ENCODE data around the gene SIRT3. TPM values are rescaled to one million over a fixed set of nuclear protein-coding genes. Genes with fewer than 3 reads are reported as not detected.

Gene SIRT3
- total RNA-seq, 1 experiment from 2014 or later: 37.5 TPM

DNA sequence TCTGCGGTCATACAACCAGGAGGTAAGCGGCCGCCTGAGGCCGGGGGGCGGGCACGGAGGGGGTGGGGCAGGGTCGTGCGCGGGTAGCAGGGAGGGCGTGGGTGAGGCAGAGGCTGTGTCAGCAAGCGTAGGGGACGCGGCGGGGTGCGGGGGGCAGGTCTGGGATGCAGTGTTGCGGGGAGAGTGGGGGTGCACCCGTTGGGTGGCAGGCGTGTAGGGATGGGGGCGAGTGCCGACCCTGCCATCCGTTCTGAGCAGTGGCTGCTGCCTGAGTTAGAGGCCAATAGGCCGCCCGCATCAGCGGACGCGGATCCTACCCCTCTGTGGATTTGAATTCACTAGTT is 27.3 kb downstream of the SIRT3 start:
- peak; percentile 5 for ATAC-seq
- intact Hi-C loops (cut with micrococcal nuclease; ENCODE audit: unreplicated experiment): no loop called here
- TF ChIP-seq, protein P1, sequence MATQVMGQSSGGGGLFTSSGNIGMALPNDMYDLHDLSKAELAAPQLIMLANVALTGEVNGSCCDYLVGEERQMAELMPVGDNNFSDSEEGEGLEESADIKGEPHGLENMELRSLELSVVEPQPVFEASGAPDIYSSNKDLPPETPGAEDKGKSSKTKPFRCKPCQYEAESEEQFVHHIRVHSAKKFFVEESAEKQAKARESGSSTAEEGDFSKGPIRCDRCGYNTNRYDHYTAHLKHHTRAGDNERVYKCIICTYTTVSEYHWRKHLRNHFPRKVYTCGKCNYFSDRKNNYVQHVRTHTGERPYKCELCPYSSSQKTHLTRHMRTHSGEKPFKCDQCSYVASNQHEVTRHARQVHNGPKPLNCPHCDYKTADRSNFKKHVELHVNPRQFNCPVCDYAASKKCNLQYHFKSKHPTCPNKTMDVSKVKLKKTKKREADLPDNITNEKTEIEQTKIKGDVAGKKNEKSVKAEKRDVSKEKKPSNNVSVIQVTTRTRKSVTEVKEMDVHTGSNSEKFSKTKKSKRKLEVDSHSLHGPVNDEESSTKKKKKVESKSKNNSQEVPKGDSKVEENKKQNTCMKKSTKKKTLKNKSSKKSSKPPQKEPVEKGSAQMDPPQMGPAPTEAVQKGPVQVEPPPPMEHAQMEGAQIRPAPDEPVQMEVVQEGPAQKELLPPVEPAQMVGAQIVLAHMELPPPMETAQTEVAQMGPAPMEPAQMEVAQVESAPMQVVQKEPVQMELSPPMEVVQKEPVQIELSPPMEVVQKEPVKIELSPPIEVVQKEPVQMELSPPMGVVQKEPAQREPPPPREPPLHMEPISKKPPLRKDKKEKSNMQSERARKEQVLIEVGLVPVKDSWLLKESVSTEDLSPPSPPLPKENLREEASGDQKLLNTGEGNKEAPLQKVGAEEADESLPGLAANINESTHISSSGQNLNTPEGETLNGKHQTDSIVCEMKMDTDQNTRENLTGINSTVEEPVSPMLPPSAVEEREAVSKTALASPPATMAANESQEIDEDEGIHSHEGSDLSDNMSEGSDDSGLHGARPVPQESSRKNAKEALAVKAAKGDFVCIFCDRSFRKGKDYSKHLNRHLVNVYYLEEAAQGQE (IDR thresholded peaks at IDR 0.05; ENCODE audit: insufficient read depth in 1 of 2, low read depth in 2 of 2, low read length in 1 of 2): no peak
- TF ChIP-seq, protein P2, sequence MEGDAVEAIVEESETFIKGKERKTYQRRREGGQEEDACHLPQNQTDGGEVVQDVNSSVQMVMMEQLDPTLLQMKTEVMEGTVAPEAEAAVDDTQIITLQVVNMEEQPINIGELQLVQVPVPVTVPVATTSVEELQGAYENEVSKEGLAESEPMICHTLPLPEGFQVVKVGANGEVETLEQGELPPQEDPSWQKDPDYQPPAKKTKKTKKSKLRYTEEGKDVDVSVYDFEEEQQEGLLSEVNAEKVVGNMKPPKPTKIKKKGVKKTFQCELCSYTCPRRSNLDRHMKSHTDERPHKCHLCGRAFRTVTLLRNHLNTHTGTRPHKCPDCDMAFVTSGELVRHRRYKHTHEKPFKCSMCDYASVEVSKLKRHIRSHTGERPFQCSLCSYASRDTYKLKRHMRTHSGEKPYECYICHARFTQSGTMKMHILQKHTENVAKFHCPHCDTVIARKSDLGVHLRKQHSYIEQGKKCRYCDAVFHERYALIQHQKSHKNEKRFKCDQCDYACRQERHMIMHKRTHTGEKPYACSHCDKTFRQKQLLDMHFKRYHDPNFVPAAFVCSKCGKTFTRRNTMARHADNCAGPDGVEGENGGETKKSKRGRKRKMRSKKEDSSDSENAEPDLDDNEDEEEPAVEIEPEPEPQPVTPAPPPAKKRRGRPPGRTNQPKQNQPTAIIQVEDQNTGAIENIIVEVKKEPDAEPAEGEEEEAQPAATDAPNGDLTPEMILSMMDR (IDR thresholded peaks at IDR 0.05): no peak
- TF ChIP-seq SIN3A (IDR thresholded peaks at IDR 0.05; ENCODE audit: borderline replicate concordance, insufficient read depth, low read depth, low read length): no peak
- no peak for TF ChIP-seq POLR2AphosphoS5 (IDR thresholded peaks at IDR 0.05; ENCODE audit: low read depth, low read length)
- TF ChIP-seq TCF7L2 (IDR thresholded peaks at IDR 0.05; ENCODE audit: low read depth, low read length): no peak
- Histone ChIP-seq H3K27me3 (ENCODE audit: control insufficient read depth, insufficient read depth, low read length) (no peaks in the 10 kb centered on the region), H3K36me3 (ENCODE audit: control insufficient read depth, insufficient read depth, low read length) (peaks cover 32% of the 10 kb centered on the region), H3K9me3 (ENCODE audit: control insufficient read depth, insufficient read depth, low read depth, low read length) (no peaks in the 10 kb centered on the region), H3K27ac (ENCODE audit: low read length) (peak overlapping the region; percentile 100), H3K4me1 (ENCODE audit: control insufficient read depth, insufficient read depth, low read length) (peaks cover 33% of the 10 kb centered on the region), H3K4me3 (ENCODE audit: low read depth in 2 of 2, low read length in 2 of 2) (peak overlapping the region; percentile 99 to 100)
- ChIA-PET CTCF (no interaction called here), POLR2A (no interaction called here)
- BruUV-seq (replicated peaks): no TSS peak
- in situ Hi-C loops (cut with HindIII; ENCODE audit: low pct_unique_long_range_greater_than_20kb, low sequenced_read_pairs): no loop called here
- DNase-seq (ENCODE audit: low read depth, low spot score): no peak

DNA sequence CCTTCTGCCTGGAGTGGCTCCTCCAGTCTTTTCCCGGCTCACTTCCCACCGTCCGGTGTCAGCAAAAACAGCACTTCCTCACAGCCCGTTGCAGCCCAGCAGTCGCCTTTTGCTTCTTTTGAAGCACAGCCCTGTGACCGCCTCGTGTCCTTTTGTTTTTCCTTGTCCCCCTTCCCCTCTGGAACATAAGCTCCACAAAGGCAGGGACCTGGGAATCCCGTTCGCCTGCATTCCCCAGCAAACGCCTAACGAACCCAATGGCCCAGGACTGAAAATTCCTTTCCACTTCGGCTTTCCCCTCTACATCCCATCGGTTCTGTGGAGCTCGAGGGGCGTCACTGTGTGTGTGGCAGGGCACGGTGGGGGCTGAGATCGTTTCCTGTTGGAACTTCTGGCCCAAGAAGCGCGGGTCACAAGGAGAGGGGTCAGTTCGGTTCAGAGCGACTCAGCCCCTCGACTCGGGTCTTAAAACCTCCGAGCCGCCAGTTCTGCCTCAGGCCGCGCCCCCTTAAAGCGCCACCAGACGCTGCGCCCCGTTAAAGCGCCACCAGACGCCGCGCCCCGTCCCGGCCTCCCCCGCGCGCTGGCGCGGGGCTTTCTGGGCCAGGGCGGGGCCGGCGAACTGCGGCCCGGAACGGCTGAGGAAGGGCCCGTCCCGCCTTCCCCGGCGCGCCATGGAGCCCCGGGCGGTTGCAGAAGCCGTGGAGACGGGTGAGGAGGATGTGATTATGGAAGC is 27.8 kb downstream of the SIRT3 start:
- peaks cover 32% of the 10 kb centered on the region for H3K36me3 ChIP-seq (ENCODE audit: control insufficient read depth, insufficient read depth, low read length)
- no peaks in the 10 kb centered on the region for H3K27me3 ChIP-seq (ENCODE audit: control insufficient read depth, insufficient read depth, low read length)
- POLR2A ChIA-PET: interaction anchor here (0.6 kb wide), 1 partner anchor 155 kb away, joined by 10 read pairs; no protein-coding TSS in a partner anchor
- no TSS peak for BruUV-seq (replicated peaks)
- CTCF ChIA-PET: no interaction called here
- H3K9me3 ChIP-seq (ENCODE audit: control insufficient read depth, insufficient read depth, low read depth, low read length): no peaks in the 10 kb centered on the region
- peak overlapping the region; percentile 100 for H3K27ac ChIP-seq (ENCODE audit: low read length)
- ATAC-seq (peak; percentile 83), DNase-seq (ENCODE audit: low read depth, low spot score) (no peak)
- peaks cover 33% of the 10 kb centered on the region for H3K4me1 ChIP-seq (ENCODE audit: control insufficient read depth, insufficient read depth, low read length)
- peak overlapping the region; percentile 99 to 100 for H3K4me3 ChIP-seq (ENCODE audit: low read depth in 2 of 2, low read length in 2 of 2)
- in situ Hi-C loops (cut with HindIII; ENCODE audit: low pct_unique_long_range_greater_than_20kb, low sequenced_read_pairs) (no loop called here), intact Hi-C loops (cut with micrococcal nuclease; ENCODE audit: unreplicated experiment) (no loop called here)
- TF ChIP-seq SIN3A (IDR thresholded peaks at IDR 0.05; ENCODE audit: borderline replicate concordance, insufficient read depth, low read depth, low read length) (peak; percentile 99), POLR2AphosphoS5 (IDR thresholded peaks at IDR 0.05; ENCODE audit: low read depth, low read length) (peak; percentile 89), TCF7L2 (IDR thresholded peaks at IDR 0.05; ENCODE audit: low read depth, low read length) (no peak)
- TF ChIP-seq, protein P1 (IDR thresholded peaks at IDR 0.05; ENCODE audit: insufficient read depth in 1 of 2, low read depth in 2 of 2, low read length in 1 of 2): no peak
